GM04504 (cell line): ENCODE results near the gene LRRC8E.
"Not testable (repeated sequence)": the region's sequence is repeated elsewhere in the genome, so short reads cannot be mapped to it uniquely, and the experiment has no call there.

Source experiments
- DNase-seq: peaks from one replicate; pipeline ENCODE4 v3.0.0-alpha.2; 2012; ENCODE audit warnings: low read depth

The LRRC8E gene

GRCh38 chr19:7908742-7909461 is 20.6 kb downstream of the LRRC8E start:
- DNase-seq: no peak

DNA sequence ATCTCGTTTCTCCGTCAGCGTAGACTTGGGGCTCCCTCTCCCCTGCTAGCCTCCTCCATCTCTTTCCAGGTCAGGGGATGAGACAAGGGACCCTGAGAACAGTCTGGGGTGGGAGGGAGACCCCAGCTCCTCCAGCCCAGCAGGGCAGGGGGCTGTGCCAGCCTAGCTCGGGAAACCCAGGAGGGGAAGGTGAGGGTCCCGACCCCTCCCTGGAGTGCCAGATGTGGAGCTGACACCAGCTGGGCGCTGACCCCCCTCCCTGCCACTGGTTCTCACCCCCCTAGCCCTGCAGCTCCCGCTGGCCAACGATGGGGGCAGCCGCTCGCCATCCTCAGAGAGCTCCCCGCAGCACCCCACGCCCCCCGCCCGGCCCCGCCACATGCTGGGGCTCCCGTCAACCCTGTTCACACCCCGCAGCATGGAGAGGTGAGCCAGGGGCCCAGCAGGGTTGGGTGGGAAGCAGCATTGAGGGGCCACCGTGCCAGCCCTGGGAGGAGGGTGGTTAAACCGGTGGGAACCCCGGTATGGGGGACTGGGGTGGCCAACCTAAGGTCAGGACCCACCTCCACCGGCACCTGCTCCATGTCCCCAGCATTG is 21.3 kb downstream of the LRRC8E start:
- no peak for DNase-seq

GRCh38 chr19:7910321-7911161 is 22.2 kb downstream of the LRRC8E start:
- DNase-seq: no peak

DNA sequence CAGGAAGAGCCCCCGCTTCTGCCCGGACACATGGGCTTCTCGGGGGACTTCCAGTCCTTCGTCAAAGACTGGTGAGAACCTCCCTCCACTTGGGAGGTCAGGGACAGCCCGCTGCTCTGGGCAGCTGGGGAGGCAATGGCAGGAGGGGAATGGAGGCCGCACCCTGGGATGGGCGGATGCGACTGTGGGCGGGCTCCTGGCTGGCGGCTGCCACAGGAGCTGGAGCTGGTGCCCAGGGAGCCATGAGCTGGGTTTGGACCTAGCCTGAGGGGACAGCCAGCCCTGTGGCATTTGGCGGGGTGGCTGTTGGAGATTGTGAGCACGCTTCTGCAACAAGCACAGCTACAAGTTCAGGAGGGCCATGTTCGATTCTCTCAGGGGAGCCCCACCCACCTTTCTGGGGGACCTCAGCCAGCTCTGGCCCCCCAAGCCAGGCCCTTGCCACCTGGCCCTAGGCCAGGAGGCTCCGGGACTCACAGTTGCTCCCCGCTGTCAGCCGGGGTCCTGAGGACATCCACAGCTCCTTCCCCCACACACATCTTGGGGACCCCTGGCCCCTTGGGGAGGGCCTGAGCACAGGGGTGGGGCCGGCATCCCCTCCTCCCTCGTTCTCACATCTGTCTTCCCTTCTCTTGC is 23.3 kb downstream of the LRRC8E start:
- no peak for DNase-seq

- DNase-seq: no peak
Measured at GRCh38 chr19:7912144-7912696, 23.9 kb downstream of the LRRC8E start.

DNA sequence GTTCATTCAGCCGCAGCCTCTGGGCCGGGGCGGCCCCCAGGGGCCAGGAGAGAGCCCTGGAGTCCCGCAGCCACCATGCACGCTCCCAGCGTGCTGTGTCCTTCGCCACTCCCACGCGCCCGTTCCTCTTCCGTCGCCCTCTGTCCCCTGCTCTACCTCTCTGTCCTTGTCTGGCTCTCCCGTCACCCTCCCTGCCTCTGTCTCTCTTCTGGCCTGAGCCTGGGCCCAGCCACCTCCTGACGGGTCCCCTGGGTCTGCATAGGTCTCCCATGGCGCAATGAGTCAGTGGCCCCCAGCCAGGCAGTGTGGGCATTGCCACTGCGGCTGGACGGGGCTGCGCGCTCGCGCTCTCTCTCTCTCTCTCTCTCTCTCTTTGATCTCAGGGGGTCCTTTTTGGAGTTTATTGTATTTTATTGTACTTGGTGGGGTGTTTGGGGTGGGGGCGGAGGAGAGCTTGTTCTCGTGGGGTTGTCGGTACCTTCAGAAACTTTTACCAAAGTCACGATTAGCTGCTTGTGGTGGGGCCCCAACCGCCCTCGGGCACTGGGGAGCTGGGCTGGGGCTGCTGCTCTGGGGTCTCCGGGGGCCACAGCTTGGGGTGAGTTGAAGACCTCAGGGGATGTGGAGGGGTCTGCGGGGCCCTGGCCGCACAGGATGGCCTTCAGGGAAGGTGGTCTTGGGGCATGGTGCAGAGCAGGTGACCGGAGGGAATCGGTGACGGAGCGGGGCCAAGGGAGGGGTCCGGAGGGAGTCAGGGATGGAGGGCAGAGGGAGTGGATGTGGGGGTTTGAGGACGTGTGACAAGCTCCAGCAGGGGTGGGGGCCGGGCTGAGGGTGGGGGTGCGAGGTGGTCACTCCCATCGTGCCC is 24.6 kb downstream of the LRRC8E start:
- no peak for DNase-seq

DNA sequence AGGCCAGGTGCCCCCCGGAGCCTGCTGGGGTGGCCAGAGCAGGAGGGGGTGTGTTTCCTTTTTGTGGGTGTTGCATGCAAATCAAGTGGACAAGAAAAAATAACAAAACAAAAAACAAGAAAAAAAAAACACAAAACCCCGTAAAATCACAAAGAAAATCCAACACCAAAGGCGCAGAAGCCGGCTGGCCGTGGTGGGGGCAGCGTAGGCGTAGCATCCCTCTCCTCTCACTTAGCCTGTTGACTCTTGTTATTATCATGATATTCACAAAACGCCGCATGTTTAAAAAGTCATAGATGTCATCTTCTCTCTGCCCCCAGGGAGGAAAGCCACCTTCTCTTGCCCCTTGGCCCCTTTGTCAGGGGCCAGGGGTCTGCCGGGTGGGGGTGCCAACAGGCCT is 25.3 kb downstream of the LRRC8E start:
- DNase-seq: no peak

DNA sequence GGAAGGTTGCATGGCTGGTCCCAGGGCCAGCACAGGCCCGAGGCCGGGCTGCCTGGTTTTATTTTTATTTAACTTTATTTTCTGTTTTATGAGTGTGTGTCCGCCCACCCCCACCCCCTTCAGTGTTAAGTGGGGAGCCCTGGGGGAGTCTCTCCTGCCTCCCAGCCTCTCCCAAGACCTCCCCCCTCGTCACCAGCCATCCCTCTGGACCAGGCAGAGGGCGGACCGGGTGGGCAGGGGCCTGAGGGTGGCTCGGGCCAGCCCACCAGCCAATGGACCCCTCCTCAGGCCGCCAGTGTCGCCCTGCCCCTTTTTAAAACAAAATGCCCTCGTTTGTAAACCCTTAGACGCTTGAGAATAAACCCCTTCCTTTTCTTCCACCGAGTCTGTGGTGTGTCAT is 25.8 kb downstream of the LRRC8E start:
- DNase-seq: no peak

- no peak for DNase-seq
Measured at GRCh38 chr19:7914598-7915045, 26.3 kb downstream of the LRRC8E start, which contains the start of gene TGFBR3L. TGFBR3L (plus strand) TSS chr19:7914830.

DNA sequence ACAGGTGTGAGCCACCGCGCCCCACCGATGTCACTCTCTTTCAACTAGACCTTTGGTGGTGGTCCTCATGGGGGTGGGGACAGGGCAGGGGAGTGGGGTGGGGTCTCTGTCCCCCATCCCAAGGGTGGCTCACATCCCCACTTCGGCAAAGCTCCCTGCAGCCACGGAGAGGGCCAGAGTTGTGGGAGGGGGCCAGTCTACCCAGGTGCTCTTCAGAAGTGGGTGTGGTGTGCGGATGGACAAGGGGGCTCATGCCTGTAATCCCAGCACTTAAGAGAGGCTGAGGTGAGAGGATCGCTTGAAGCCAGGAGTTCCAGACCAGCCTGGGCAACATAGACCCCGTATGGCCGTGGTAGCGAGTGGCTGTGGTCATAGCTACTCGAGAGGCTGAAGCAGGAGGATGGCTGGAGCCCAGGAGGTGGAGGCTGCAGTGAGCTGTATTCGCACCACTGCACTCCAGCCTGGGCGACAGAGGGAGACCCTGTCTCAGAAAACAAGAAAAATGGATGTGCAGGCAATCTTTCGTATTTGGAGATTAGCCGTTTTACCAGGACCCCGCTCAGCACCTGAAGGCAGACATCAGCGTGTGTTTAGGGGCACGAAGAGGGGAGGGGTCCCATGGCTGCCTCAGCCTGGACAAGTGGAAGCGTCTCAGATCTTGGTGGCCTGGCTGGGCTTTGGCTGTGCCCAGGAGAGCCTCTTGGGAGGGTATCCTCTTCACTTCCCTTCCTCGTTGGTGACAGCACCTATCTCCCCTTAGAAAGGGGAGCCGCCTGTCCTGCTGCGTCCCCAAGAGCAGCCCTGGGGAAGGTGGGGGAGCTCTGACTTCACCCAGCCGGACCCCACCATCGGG is 27.2 kb downstream of the LRRC8E start:
- no peak for DNase-seq

GRCh38 chr19:7916103-7916954 is 28.0 kb downstream of the LRRC8E start:
- no peak for DNase-seq

GRCh38 chr19:7916955-7917266 is 28.6 kb downstream of the LRRC8E start:
- no peak for DNase-seq

DNA sequence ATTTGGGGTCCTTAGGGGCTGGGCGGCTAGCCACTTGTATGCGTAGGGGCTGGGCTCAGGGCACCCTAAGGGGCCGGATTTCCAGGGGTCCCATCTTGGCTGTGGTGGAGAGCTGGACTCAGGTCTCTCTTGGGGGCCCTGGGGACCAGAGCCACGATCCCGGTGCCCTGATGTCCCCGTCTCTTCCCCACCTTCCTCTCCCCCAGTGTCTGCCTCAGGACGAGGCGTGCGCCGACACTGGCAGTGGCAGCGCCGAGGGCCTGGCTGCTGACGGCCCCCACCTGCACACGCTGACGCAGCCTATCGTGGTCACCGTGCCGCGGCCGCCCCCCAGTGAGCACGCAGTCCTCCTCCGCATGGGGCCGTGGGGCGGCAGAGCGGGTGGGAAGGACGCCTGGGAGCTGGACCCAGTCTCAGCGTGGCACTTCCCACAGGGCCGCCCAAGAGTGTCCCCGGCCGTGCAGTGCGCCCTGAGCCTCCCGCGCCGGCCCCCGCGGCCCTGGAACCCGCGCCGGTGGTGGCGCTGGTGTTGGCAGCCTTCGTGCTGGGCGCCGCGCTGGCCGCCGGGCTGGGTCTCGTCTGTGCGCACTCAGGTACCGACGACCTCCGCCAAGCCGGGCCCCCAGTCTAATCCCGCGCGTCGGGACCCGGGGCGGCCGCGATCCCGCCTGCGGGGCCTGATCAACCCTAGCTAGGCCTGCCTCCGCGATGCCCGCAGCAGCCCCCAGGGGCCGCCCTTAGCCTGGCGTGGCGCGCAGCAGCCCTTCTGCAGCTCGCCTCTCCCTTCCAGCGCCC is 29.2 kb downstream of the LRRC8E start:
- DNase-seq: no peak

DNA sequence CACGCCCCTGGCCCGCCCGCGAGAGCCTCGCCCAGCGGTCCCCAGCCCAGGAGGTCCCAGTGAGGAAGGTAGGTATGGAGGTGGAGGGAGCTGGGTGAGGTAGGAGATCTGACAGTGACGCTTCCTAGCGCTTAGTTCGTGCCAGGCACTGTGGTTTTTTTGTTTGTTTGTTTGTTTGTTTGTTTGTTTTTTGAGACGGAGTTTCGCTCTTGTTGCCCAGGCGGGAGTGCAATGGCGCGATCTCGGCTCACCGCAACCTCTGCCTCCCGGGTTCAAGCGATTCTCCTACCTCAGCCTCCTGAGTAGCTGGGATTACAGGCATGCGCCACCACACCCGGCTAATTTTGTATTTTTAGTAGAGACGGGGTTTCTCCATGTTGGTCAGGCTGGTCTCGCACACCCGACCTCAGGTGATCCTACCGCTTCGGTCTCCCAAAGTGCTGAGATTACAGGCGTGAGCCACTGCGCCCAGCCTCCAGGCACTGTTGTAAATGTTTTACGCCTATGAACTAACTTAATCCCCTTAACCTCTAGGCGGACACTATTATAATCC is 29.8 kb downstream of the LRRC8E start:
- not testable (repeated sequence) for DNase-seq

GRCh38 chr19:7918615-7919421 is 30.5 kb downstream of the LRRC8E start:
- no peak for DNase-seq

- peak; percentile 87 for DNase-seq
Measured at GRCh38 chr19:7919610-7920518, 31.6 kb downstream of the LRRC8E start, which contains the start of gene SNAPC2. SNAPC2 (plus strand) TSS chr19:7920338; CDS start chr19:7920367, 29 bp downstream.
